OCI-M2 (cell line): ENCODE data around the gene TM9SF2.
"Not testable (repeated sequence)": the region's sequence is repeated elsewhere in the genome, so short reads cannot be mapped to it uniquely, and the experiment has no call there.

Experiments used
- DNase-seq: peaks from one replicate; lab custom pipeline; 2025; ENCODE audit not compliant: unreplicated experiment; lab: John Stamatoyannopoulos, UW

The TM9SF2 gene

GRCh38 chr13:99527301-99527700 is 26.0 kb downstream of the TM9SF2 start:
- no peak for DNase-seq

GRCh38 chr13:99528547-99528946 is 27.3 kb downstream of the TM9SF2 start:
- DNase-seq = no peak

GRCh38 chr13:99536023-99536422 is 34.8 kb downstream of the TM9SF2 start:
- DNase-seq = no peak

- no peak for DNase-seq
Measured at GRCh38 chr13:99540530-99540929, 39.3 kb downstream of the TM9SF2 start.

- DNase-seq = no peak
Measured at GRCh38 chr13:99542788-99543406, 41.6 kb downstream of the TM9SF2 start.

- no peak for DNase-seq
Measured at GRCh38 chr13:99545361-99545760, 44.1 kb downstream of the TM9SF2 start.

- no peak for DNase-seq
Measured at GRCh38 chr13:99545979-99546378, 44.7 kb downstream of the TM9SF2 start.

- DNase-seq = no peak
Measured at GRCh38 chr13:99546878-99547277, 45.6 kb downstream of the TM9SF2 start.

GRCh38 chr13:99548448-99548847 is 47.2 kb downstream of the TM9SF2 start:
- DNase-seq = no peak

- no peak for DNase-seq
Measured at GRCh38 chr13:99553033-99553432, 51.8 kb downstream of the TM9SF2 start.

- DNase-seq = no peak
Measured at GRCh38 chr13:99555149-99555548, 53.9 kb downstream of the TM9SF2 start.

- DNase-seq = no peak
Measured at GRCh38 chr13:99556867-99557443, 55.7 kb downstream of the TM9SF2 start.

- no peak for DNase-seq
Measured at GRCh38 chr13:99558570-99559180, 57.4 kb downstream of the TM9SF2 start.

- no peak for DNase-seq
Measured at GRCh38 chr13:99559560-99559959, 58.3 kb downstream of the TM9SF2 start.

- no peak for DNase-seq
Measured at GRCh38 chr13:99563404-99563803, 62.1 kb downstream of the TM9SF2 start.

GRCh38 chr13:99564386-99564785 is 63.1 kb downstream of the TM9SF2 start:
- DNase-seq = no peak

- no peak for DNase-seq
Measured at GRCh38 chr13:99565478-99566124, 64.3 kb downstream of the TM9SF2 start.

- no peak for DNase-seq
Measured at GRCh38 chr13:99566125-99567083, 65.1 kb downstream of the TM9SF2 start.

- DNase-seq = not testable (repeated sequence)
Measured at GRCh38 chr13:99568901-99569300, 67.6 kb downstream of the TM9SF2 start.

GRCh38 chr13:99572131-99572530 is 70.9 kb downstream of the TM9SF2 start:
- DNase-seq = no peak

- no peak for DNase-seq
Measured at GRCh38 chr13:99572921-99573320, 71.6 kb downstream of the TM9SF2 start.
